ENCODE data around the gene VWA8.

- TF ChIP-seq EZH2phosphoT487 (IDR thresholded peaks at IDR 0.05; ENCODE audit: borderline replicate concordance, low read depth) (no peak), TEAD4 (IDR thresholded peaks at IDR 0.05; ENCODE audit: borderline replicate concordance, insufficient read depth) (no peak), NRF1 (IDR thresholded peaks at IDR 0.05; ENCODE audit: low read depth, low read length) (no peak), CTCF (IDR thresholded peaks at IDR 0.05) (no peak), GATA2 (CRISPR knock-in tag; IDR thresholded peaks at IDR 0.05) (no peak), USF1 (IDR thresholded peaks at IDR 0.05; ENCODE audit: borderline replicate concordance, low read depth) (no peak), NFIC (IDR thresholded peaks at IDR 0.05; ENCODE audit: borderline replicate concordance) (no peak), SMC3 (IDR thresholded peaks at IDR 0.05; ENCODE audit: low read depth, low read length) (no peak), POLR2AphosphoS5 (IDR thresholded peaks at IDR 0.05; ENCODE audit: low read depth, low read length) (no peak), FOXJ3 (CRISPR knock-in tag; IDR thresholded peaks at IDR 0.05) (no peak)
Observed at GRCh38 chr13:42009057-42009456, 48.1 kb upstream of the VWA8 start.
